Measurements from ENCODE around the gene CENPW.

CENPW gene

DNA sequence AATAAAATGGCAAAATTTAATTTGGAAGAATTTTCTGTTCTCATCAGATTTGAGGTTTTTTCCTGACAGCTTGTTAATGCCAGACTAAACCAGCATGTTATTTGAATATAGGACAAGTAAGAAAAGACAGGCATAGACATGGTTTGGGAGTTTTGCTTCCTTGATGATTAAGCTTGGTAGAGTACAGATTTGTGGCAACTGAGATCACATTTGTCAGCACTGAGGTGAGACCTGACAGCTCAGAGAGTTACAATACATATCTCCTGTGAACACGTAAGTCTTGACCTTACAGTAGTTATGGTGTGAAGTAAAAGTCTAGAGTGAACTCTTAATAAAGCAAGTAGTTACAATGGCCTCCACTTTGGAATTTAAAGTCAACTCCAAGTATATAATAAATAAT, 34.5 kb downstream of the CENPW start:
- no peak for DNase-seq

DNA sequence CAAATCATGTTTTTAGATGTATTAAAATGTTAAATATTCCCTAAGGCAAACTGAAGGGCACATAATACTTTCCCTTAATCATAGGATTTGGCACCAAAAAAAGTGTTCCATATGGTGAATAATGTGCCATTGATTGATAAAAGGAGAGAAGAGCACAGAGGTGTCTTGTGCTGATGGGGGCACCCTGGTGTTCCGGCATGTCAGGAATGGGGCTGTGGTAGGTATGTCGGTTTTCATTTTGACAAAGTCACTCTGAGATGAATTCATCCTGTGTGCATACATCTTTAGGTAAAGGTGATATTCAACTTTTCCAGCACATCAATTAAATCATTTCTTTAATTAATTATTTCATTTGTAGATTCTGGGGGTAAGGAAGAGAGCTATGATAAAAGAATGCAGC, 36.8 kb downstream of the CENPW start:
- DNase-seq, result no peak

DNA sequence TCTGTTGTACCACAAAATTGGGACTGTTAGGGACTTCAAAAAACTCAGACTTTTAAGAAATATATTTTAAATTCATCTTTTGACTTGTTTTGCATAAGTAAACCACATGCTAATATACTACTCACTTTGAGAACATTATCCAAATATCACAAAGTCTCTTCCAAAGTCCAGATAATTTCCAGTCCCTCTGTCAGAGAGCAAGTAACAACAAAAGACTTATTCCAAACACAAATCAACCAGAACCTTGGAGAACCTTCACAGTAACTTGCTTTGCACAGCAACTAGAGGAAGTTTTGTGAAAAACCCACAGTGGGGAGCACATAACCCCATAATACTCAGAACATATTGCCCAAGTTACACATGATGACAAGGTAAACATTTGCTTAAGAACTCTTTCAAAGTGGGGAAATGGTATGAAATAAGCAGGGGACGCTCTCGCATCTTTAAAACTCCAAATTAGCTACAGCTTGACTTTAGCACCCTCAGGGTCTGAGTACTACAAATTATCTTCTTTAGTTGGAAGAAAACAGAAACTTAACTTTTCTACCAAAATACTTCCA, 37.8 kb downstream of the CENPW start:
- no peak for DNase-seq

DNA sequence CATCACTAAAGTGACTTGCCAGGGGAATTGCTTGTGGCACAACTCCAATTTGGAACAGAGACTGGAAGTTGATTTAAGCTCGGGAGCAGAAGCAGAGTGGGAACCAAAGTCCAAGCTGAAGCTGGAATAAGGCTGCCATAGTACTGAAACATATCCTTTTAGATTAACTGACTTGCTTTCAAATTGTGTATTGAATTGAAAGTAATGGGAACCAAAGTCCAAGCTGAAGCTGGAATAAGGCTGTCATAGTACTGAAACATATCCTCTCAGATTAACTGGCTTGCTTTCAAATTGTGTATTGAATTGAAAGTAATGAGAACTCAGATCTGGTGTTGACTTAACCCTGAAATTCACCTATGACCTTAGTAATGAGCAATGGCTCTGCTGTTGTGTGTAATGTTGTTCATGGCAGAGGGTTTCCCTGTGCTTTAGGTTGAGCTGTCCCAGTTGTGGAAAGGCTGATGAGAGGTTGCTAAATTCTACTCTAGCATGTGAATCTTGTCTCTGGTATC, 40.2 kb downstream of the CENPW start:
- DNase-seq, result no peak

DNA sequence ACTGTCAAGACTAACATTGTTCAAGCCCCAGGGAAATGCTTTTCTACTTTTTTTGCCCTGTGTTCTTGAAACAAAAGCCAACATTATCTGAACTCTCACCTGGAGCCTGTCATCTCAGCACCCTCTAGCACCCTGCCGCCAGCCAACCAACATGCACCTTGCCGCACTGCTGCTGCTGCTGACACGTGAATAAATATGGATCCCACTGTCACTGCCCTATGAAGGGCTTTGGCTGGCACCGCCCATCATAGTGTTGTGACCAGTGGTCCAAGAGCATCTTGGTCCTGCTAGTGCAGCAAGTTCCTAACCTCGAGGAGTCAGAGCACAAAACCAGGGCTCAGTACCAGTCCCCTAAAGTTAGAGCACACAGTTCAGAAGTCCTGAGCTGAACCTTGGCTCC, 41.6 kb downstream of the CENPW start:
- no peak for DNase-seq

DNA sequence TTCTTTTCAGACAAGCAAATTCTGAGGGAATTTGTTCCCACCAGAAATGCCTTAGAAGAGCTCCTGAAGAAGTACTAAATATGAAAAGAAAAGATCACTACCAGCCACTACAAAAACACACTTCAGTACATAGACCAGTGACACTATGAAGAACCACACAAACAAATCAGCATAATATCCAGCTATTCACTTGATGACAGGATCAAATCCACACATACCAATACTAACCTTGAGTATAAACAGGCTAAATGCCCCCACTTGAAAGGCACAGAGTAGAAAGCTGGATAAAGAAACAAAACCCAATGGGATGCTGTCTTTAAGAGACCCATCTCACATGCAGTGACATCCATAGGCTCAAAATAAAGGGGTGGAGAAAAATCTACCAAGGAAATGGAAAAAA, 43.3 kb downstream of the CENPW start:
- DNase-seq, result no peak

DNA sequence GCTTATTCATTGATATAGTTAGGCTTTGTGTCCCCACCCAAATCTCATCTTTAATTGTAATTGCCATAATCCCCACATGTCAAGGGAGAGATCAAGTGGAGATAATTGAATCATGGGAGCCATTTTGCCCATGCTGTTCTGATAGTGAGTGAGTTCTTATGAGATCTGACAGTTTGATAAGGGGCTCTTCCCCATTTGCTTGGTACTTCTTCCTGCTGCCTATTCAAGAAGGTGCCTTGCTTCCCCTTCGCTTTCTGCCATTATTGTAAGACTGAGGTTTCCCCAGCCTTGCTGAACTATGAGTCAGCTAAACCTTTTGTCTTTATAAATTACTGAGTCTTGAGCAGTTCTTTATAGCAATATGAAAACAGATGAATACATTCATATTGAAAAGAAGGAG, 45.6 kb downstream of the CENPW start:
- DNase-seq, result no peak

DNA sequence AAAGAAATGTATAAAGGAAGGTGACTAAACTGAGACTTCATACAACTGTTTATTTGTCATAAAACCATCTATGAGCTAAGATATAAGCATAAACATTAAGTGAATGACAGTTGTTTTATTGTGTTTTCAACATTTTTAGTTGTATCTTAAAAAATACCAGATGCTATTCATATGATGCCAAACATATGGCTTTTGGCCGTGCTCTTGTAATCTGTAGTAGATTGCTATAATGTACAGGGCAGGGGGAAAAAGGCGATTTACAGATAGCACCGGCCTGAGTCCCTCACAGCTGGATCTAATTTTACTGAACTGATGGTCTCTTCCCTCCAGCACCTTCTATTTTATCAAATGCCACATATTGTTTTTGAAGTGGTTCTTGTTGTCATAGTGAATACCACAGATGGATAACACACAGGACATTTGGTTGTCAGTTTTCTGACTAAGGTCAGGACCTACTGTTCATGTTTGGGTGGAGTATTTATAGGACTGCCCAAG, 48.2 kb downstream of the CENPW start:
- DNase-seq, result no peak

DNA sequence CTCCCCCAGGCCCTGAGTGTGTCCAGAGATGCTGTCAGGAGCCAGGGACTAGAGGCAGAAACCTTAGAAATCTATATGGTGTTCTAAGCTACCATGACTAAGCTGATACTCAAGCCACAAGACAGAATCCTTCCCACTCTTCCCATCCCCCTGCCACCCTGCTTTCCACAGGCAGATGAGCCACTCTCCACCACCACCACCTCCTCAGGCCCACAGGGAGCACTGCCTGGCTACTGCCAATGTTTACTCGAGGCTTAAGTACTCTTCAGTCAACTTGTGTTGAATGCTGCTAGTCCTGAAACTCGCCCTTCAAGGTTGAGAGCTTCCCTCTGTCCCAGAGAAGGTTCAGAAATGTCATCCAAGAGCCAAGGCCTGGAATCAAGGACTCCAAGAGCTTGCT, 56.2 kb downstream of the CENPW start:
- DNase-seq, result no peak
